ENCODE measurements around the gene RGS9BP.

RGS9BP gene

GRCh38 chr19:32676186-32676894 lies 692 bp downstream of the RGS9BP start:
- no peak for DNase-seq
- Histone ChIP-seq H3K4me1 (peaks cover 0 to 33% (median 25%) of the 10 kb centered on the region in 4 donors), H3K9me3 (no peaks in the 10 kb centered on the region), H3K27me3 (peaks cover 0 to 31% of the 10 kb centered on the region in 2 donors), H3K4me3 (peak overlapping the region; percentile 81 to 82), H3K27ac (no peak overlapping the region), H3K36me3 (no peaks in the 10 kb centered on the region)
- TF ChIP-seq CTCF (IDR thresholded peaks at IDR 0.05) = no peak
- intact Hi-C loops (cut with DNase I; ENCODE audit: low total_unique reads) = loop anchor here (10.0 kb wide), 2 partner anchors 92 to 332 kb away; partner anchors contain the start of genes PDCD5 and ZNF507

DNA sequence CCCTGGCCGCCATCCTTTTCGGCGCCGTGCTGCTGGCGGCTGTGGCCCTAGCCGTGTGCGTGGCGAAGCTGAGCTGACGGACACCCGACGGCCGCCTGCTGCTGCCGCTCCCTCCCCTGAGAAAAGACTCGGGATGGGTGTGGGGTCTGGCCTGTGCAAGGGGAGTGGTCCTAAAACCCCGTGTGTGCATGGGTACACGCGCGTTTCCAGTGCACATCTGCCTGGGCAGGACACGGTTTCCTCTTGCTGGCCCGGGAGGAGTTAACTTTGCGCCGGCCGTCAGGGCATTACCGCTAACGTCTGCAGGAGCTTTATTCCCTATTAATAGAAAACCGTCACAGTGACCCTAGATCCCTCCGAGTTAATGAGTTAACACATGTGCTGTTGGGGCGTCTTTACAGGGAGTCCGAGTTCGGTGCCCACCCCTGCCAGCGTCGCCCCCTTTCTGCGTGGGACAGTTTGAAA lies 1.3 kb downstream of the RGS9BP start:
- Histone ChIP-seq H3K4me1 (peaks cover 0 to 33% (median 25%) of the 10 kb centered on the region in 4 donors), H3K36me3 (no peaks in the 10 kb centered on the region), H3K9me3 (no peaks in the 10 kb centered on the region), H3K27ac (no peak overlapping the region), H3K4me3 (no peak overlapping the region), H3K27me3 (peaks cover 0 to 31% of the 10 kb centered on the region in 2 donors)
- intact Hi-C loops (cut with DNase I; ENCODE audit: low total_unique reads) = loop anchor here (10.0 kb wide), 2 partner anchors 92 to 332 kb away; partner anchors contain the start of genes PDCD5 and ZNF507
- DNase-seq = no peak
- no peak for TF ChIP-seq CTCF (IDR thresholded peaks at IDR 0.05)

DNA sequence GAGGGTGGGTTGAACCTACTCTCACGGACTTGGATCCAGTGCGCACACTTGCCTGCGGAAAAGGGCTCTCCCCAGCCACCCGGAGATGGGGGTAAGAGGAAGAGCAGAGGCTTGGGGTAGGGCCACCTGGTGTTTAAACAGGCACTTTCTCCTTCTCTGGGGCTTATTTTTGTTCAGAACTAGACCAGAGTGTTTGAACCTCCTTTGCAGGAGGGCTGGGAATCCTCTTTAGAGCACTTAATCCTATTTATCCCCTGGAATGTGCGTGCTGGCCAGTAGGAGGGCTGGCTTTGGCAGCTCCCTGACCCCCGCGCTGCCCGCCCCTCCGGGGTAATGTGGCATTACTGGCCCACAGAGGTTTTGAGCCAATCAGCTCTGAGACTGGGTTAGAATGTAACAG lies 2.0 kb downstream of the RGS9BP start:
- H3K4me1 ChIP-seq = peaks cover 0 to 33% (median 25%) of the 10 kb centered on the region in 4 donors
- DNase-seq = no peak
- intact Hi-C loops (cut with DNase I; ENCODE audit: low total_unique reads) = loop anchor here (10.0 kb wide), 2 partner anchors 93 to 333 kb away; partner anchors contain the start of genes PDCD5 and ZNF507
- H3K36me3 ChIP-seq = no peaks in the 10 kb centered on the region
- no peak overlapping the region for H3K4me3 ChIP-seq
- TF ChIP-seq CTCF (IDR thresholded peaks at IDR 0.05) = no peak
- H3K9me3 ChIP-seq = no peaks in the 10 kb centered on the region
- no peak overlapping the region for H3K27ac ChIP-seq
- H3K27me3 ChIP-seq = peaks cover 0 to 31% of the 10 kb centered on the region in 2 donors

- no peaks in the 10 kb centered on the region for H3K36me3 ChIP-seq
- no peak for TF ChIP-seq CTCF (IDR thresholded peaks at IDR 0.05)
- H3K4me3 ChIP-seq = no peak overlapping the region
- H3K27ac ChIP-seq = no peak overlapping the region
- H3K4me1 ChIP-seq = peaks cover 0 to 9% (median 6%) of the 10 kb centered on the region in 4 donors
- intact Hi-C loops (cut with DNase I; ENCODE audit: low total_unique reads) = no loop called here
- H3K27me3 ChIP-seq = peaks cover 0 to 25% of the 10 kb centered on the region in 2 donors
- H3K9me3 ChIP-seq = no peaks in the 10 kb centered on the region
- no peak for DNase-seq
These were observed 5.3 kb downstream of the RGS9BP start for GRCh38 chr19:32680986-32681385.

GRCh38 chr19:32682317-32682716 lies 6.7 kb downstream of the RGS9BP start:
- Histone ChIP-seq H3K4me1 (no peaks in the 10 kb centered on the region), H3K9me3 (no peaks in the 10 kb centered on the region), H3K27me3 (peaks cover 0 to 12% of the 10 kb centered on the region in 2 donors), H3K27ac (no peak overlapping the region), H3K36me3 (no peaks in the 10 kb centered on the region), H3K4me3 (no peak overlapping the region)
- DNase-seq = no peak
- no peak for TF ChIP-seq CTCF (IDR thresholded peaks at IDR 0.05)
- intact Hi-C loops (cut with DNase I; ENCODE audit: low total_unique reads) = no loop called here

Data from tibial artery (tissue), 4 donors.